Upper lobe of left lung (tissue), 6 donors: ENCODE data around the gene UBN1. TPM values are rescaled to one million over a fixed set of nuclear protein-coding genes. Genes with fewer than 3 reads are reported as not detected.

Experiments used
- ATAC-seq, 2 donors: fragments of 200-7000 bp; cut with Tn5 transposase; one replicate each; pipeline ENCODE4 v1.9.1; 2022; ENCODE audit warnings: mild to moderate bottlenecking in 2 of 2, moderate library complexity in 2 of 2; ENCODE audit not compliant: low FRiP score in 2 of 2
- DNase-seq, 2 donors: peaks; one replicate each; pipeline ENCODE4 v3.0.0-alpha.2; 2019 to 2020
- H3K27ac ChIP-seq, 4 donors: fragments of 200-600 bp; sonication (generic); one replicate each; pipeline ENCODE4 v1.5.1; 2016 to 2019
- H3K27me3 ChIP-seq, 4 donors: fragments of 200-600 bp; sonication (generic); one replicate each; pipeline ENCODE4 v1.5.1; 2017 to 2019
- H3K36me3 ChIP-seq, 4 donors: fragments of 200-600 bp; sonication (generic); one replicate each; pipeline ENCODE4 v1.5.1; 2016 to 2019
- H3K4me1 ChIP-seq, 4 donors: fragments of 200-600 bp; sonication (generic); one replicate each; pipeline ENCODE4 v1.5.1; 2018 to 2019
- H3K4me3 ChIP-seq, 4 donors: fragments of 200-600 bp; sonication (generic); one replicate each; pipeline ENCODE4 v1.5.1; 2017 to 2019; ENCODE audit warnings: mild to moderate bottlenecking in 2 of 4, moderate library complexity in 1 of 4
- H3K9me3 ChIP-seq, 4 donors: fragments of 200-600 bp; sonication (generic); one replicate each; pipeline ENCODE4 v1.5.1; 2018 to 2019
- EP300 ChIP-seq, 4 donors: sonication (generic); formaldehyde crosslinking; IDR thresholded peaks; one replicate each; pipeline ENCODE4 v1.5.1; 2017; ENCODE audit warnings: antibody characterized with exemption in 4 of 4, control low read depth in 2 of 4
- POLR2A ChIP-seq, 4 donors: fragments of 450-650 bp; IDR thresholded peaks; one replicate each; pipeline ENCODE4 v1.5.1; 2016 to 2017; ENCODE audit warnings: antibody characterized with exemption in 4 of 4, mild to moderate bottlenecking in 2 of 4
- POLR2AphosphoS5 ChIP-seq, 2 donors: sonication (generic); formaldehyde crosslinking; IDR thresholded peaks; one replicate each; pipeline ENCODE4 v1.5.1; 2017; ENCODE audit warnings: antibody characterized with exemption in 2 of 2
- WGBS, 2 donors: methylation state at CpG; one replicate each; pipeline ENCODE4 v1.1.5; 2017 to 2018; 5-methylcytosine and 5-hydroxymethylcytosine counted together
- total RNA-seq, 6 donors: library from RNA; depleted of rRNA in 4 of 6; stranded (reverse); fragments of >200 nt in 4 of 6; gene quantifications; one replicate each; pipeline versions ENCODE4 v1.1.0 to v1.2.1, GENCODE V29; 2016 to 2021
- TF ChIP-seq, protein P1 (sequence below), 6 experiments: fragments of 450-650 bp in 4 of 6; fragments of 200-600 bp in 2 of 6; sonication (generic) in 2 of 6; IDR thresholded peaks; one replicate each; pipeline ENCODE4 v1.5.1; 2016 to 2019; ENCODE audit warnings: antibody characterized with exemption in 6 of 6
- donor health status: DM: no; HTN: no; CAD: no; lungs with moderate emphysema.
- donor health status: DM: no; HTN: yes; CAD: no; lungs with severe emphysema.

The UBN1 gene
- total RNA-seq, 6 donors from 2014 or later = 35.7 to 49.2 (median 38.8) TPM

DNA sequence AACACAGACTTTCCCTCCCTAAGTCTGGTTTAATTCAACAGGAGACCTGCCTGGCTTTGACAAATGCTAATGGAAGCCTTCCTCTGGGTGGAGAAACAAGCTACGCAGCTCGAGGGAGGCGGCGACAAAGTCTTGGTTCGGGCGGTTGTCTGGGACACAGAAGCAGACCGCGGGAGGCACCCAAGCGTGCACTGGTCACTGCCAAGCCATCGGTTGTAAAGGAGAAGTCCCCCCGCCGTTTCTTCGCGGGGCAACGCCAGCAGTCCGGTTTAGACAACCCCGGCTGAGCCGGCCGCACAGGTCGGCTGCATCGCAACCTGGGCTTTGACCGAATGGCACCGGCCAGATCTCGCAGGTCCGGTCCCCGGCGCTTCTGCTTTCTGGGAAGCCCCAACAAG, 779 bp upstream of the UBN1 start:
- WGBS, 2 donors = 0 to 3% methylated on average over 8 to 20 of the region's 27 CpGs
- H3K27ac ChIP-seq = peak overlapping the region; percentile 94 to 99 (median 98)
- H3K27me3 ChIP-seq = no peaks in the 10 kb centered on the region
- DNase-seq = peak in 1 of 2 donors; percentile 82
- peaks cover 21 to 38% (median 32%) of the 10 kb centered on the region in 4 donors for H3K36me3 ChIP-seq
- H3K4me3 ChIP-seq = peak overlapping the region; percentile 65 to 100 (median 92)
- TF ChIP-seq EP300 (IDR thresholded peaks at IDR 0.05) (no peak), POLR2A (IDR thresholded peaks at IDR 0.05) (peak in 1 of 4 donors; percentile 47), POLR2AphosphoS5 (IDR thresholded peaks at IDR 0.05) (peak in 1 of 2 donors; percentile 59)
- TF ChIP-seq, protein P1, sequence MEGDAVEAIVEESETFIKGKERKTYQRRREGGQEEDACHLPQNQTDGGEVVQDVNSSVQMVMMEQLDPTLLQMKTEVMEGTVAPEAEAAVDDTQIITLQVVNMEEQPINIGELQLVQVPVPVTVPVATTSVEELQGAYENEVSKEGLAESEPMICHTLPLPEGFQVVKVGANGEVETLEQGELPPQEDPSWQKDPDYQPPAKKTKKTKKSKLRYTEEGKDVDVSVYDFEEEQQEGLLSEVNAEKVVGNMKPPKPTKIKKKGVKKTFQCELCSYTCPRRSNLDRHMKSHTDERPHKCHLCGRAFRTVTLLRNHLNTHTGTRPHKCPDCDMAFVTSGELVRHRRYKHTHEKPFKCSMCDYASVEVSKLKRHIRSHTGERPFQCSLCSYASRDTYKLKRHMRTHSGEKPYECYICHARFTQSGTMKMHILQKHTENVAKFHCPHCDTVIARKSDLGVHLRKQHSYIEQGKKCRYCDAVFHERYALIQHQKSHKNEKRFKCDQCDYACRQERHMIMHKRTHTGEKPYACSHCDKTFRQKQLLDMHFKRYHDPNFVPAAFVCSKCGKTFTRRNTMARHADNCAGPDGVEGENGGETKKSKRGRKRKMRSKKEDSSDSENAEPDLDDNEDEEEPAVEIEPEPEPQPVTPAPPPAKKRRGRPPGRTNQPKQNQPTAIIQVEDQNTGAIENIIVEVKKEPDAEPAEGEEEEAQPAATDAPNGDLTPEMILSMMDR (IDR thresholded peaks at IDR 0.05) = no peak
- ATAC-seq = peak; percentile 50 to 75
- no peaks in the 10 kb centered on the region for H3K9me3 ChIP-seq
- peaks cover 44 to 54% (median 47%) of the 10 kb centered on the region in 4 donors for H3K4me1 ChIP-seq

DNA sequence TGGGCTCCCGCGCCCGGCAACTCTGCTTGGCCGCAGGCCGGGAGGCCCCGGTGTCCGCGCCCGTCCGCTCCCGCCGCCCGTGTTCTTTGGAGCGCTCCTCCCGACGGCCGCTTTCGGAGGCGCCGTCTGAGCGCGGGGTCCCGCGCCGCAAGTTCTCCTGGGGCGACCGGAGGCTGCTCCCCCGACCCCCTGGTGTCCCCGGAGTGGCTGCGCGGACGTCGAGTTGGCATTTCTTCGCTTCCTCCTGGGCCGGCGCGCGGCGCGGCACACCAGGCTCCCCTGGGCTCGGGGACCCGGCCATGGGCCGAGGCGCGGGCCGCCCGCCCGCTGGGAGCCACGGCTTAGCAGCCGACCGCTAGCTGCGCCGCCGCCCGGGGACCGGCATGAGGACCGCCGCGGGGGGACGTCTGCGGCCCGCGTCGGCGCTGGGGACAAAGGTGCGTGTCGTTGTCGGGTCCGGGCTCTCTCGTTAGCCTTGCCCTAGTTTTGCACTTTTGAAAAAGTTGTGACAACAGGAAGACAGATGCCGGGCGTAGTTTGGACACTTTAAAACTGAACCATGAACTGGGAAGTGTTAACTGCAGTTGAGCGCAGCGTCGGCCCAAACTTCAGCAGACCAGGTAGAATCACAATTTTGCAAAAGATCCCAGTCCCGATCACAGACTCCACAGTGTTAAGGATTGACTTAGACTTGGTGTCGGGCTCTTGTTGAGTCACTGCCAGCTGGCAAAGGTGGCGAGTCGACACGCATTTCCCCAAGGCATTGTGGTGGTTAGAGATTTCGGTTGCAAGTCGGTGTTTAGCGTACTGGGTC, 700 bp downstream of the UBN1 start:
- H3K36me3 ChIP-seq = peaks cover 18 to 25% (median 22%) of the 10 kb centered on the region in 4 donors
- peaks cover 52 to 67% (median 57%) of the 10 kb centered on the region in 4 donors for H3K4me1 ChIP-seq
- H3K4me3 ChIP-seq = peak overlapping the region; percentile 65 to 94 (median 86)
- H3K27me3 ChIP-seq = no peaks in the 10 kb centered on the region
- peak overlapping the region; percentile 94 to 99 (median 98) for H3K27ac ChIP-seq
- DNase-seq (peak; percentile 70 to 92), ATAC-seq (peak in 1 of 2 donors; percentile 41)
- no peaks in the 10 kb centered on the region for H3K9me3 ChIP-seq
- 0% methylated on average over 31 to 42 of the region's 83 CpGs for WGBS, 2 donors
- no peak for TF ChIP-seq EP300 (IDR thresholded peaks at IDR 0.05)
- TF ChIP-seq, protein P1 (IDR thresholded peaks at IDR 0.05) = peak in 2 of 6 experiments; percentile 10 to 20

DNA sequence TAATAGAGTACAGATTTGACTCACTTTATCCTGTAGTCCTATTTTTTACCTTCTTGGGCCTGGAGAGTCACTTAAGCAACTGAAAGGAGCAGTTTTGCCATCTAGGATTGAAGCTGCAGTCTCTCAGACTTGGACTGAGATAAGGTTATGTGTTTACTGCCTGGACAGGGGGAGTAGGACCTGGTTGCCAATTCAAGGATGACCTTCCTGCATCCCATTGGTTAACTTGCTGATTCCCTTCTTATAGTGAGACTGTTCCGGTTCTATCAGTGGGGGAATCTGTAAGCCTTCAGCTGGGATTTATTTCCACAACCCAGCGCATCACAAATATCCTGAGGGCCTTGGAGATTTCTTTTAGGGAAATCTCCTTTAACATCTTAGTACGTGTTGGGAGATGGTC, 2.9 kb downstream of the UBN1 start:
- no peaks in the 10 kb centered on the region for H3K9me3 ChIP-seq
- ATAC-seq (no peak), DNase-seq (no peak)
- peaks cover 49 to 60% (median 55%) of the 10 kb centered on the region in 4 donors for H3K4me1 ChIP-seq
- no peaks in the 10 kb centered on the region for H3K27me3 ChIP-seq
- H3K27ac ChIP-seq = peak overlapping the region in 1 of 4 donors; percentile 25
- H3K4me3 ChIP-seq = no peak overlapping the region
- no peak for TF ChIP-seq POLR2AphosphoS5 (IDR thresholded peaks at IDR 0.05)
- TF ChIP-seq POLR2A (IDR thresholded peaks at IDR 0.05) = no peak
- TF ChIP-seq, protein P1 (IDR thresholded peaks at IDR 0.05) = no peak
- WGBS, 2 donors = 80 to 88% methylated on average over 3 of the region's 3 CpGs
- H3K36me3 ChIP-seq = peaks cover 8 to 27% (median 17%) of the 10 kb centered on the region in 4 donors

DNA sequence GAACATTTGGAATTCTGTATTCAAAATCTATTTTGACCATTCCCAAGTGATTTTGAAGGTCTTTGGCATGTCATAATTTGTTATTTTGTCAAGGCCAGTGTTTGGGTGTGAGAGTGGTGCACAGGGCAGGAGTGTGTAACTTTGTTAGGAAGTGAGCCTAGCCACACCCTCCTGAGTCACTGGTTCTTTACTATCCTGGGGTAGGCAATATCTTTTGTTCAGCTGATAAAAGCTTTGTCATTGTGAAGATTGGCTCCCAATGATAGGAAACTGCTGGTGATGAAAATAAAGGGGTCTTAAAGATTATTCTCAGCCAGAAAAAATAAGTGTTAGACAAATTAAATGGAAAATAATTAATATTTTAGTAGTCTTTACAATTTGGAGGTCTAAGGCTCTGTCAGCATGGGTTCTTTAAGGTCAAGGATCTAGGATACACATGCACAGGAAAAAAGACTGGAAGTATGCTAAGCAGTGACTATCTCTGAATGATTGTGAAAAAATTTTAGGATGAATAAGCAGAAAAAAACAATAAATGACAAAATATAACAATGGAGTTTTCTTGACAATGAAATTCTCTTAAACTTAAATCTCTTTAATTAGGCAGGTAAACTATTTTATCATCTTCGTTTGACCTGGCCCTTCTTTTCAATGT, 5.1 kb downstream of the UBN1 start:
- DNase-seq (no peak), ATAC-seq (no peak)
- WGBS, 2 donors = 67 to 75% methylated on average over 1 of the region's 1 CpG
- Histone ChIP-seq H3K27ac (peak overlapping the region in 3 of 4 donors; percentile 7 to 74 (median 39)), H3K4me3 (no peak overlapping the region), H3K27me3 (no peaks in the 10 kb centered on the region), H3K9me3 (no peaks in the 10 kb centered on the region), H3K4me1 (peaks cover 34 to 46% (median 42%) of the 10 kb centered on the region in 4 donors), H3K36me3 (peaks cover 16 to 48% (median 27%) of the 10 kb centered on the region in 4 donors)
- TF ChIP-seq, protein P1 (IDR thresholded peaks at IDR 0.05) = no peak
- TF ChIP-seq EP300 (IDR thresholded peaks at IDR 0.05) = no peak
- TF ChIP-seq POLR2AphosphoS5 (IDR thresholded peaks at IDR 0.05) = no peak
- no peak for TF ChIP-seq POLR2A (IDR thresholded peaks at IDR 0.05)
